Activated naive CD4-positive, alpha-beta T cell (primary cell): ENCODE results near the gene ANO7.

ENCODE experiments used
- DNase-seq, 4 experiments: peaks; one replicate each; lab custom pipeline; 2025; lab: John Stamatoyannopoulos, UW

The ANO7 gene

GRCh38 chr2:241157841-241158545, 30.5 kb upstream of the ANO7 start:
- DNase-seq, result no peak

- no peak for DNase-seq
These were observed 30.0 kb upstream of the ANO7 start for GRCh38 chr2:241158546-241158900.

GRCh38 chr2:241159116-241159515, 29.4 kb upstream of the ANO7 start:
- no peak for DNase-seq

- DNase-seq, result no peak
These were observed 28.2 kb upstream of the ANO7 start for GRCh38 chr2:241160318-241160717.

- no peak for DNase-seq
These were observed 26.7 kb upstream of the ANO7 start for GRCh38 chr2:241161646-241162281.

GRCh38 chr2:241163601-241164118, 24.8 kb upstream of the ANO7 start:
- DNase-seq, result no peak

- DNase-seq, result no peak
These were observed 20.1 kb upstream of the ANO7 start for GRCh38 chr2:241168366-241168765.

GRCh38 chr2:241173557-241173956, 14.9 kb upstream of the ANO7 start:
- DNase-seq, result no peak

GRCh38 chr2:241177526-241178334, 10.7 kb upstream of the ANO7 start:
- DNase-seq, result no peak

- no peak for DNase-seq
These were observed 9.5 kb upstream of the ANO7 start for GRCh38 chr2:241178961-241179360.

GRCh38 chr2:241179899-241180298, 8.6 kb upstream of the ANO7 start:
- DNase-seq, result no peak

GRCh38 chr2:241180495-241180894, 8.0 kb upstream of the ANO7 start:
- no peak for DNase-seq

- DNase-seq, result no peak
These were observed 6.4 kb upstream of the ANO7 start for GRCh38 chr2:241182126-241182525.

- no peak for DNase-seq
These were observed 5.8 kb upstream of the ANO7 start for GRCh38 chr2:241182531-241183133.

- no peak for DNase-seq
These were observed 5.3 kb upstream of the ANO7 start for GRCh38 chr2:241183221-241183620.

- DNase-seq, result no peak
These were observed 3.6 kb upstream of the ANO7 start for GRCh38 chr2:241184901-241185300.

- no peak for DNase-seq
These were observed 2.5 kb upstream of the ANO7 start for GRCh38 chr2:241185961-241186360.

- DNase-seq, result no peak
These were observed 1.2 kb upstream of the ANO7 start for GRCh38 chr2:241187101-241187917.

- DNase-seq, result no peak
These were observed 601 bp upstream of the ANO7 start for GRCh38 chr2:241187918-241188234.

- no peak for DNase-seq
These were observed 797 bp downstream of the ANO7 start for GRCh38 chr2:241189093-241189855.

GRCh38 chr2:241189856-241190201, 1.4 kb downstream of the ANO7 start:
- DNase-seq, result no peak
